ENCODE results near the gene ATP10B.
"Not testable (repeated sequence)": the region's sequence is repeated elsewhere in the genome, so short reads cannot be mapped to it uniquely, and the experiment has no call there.

Gene ATP10B, protein sequence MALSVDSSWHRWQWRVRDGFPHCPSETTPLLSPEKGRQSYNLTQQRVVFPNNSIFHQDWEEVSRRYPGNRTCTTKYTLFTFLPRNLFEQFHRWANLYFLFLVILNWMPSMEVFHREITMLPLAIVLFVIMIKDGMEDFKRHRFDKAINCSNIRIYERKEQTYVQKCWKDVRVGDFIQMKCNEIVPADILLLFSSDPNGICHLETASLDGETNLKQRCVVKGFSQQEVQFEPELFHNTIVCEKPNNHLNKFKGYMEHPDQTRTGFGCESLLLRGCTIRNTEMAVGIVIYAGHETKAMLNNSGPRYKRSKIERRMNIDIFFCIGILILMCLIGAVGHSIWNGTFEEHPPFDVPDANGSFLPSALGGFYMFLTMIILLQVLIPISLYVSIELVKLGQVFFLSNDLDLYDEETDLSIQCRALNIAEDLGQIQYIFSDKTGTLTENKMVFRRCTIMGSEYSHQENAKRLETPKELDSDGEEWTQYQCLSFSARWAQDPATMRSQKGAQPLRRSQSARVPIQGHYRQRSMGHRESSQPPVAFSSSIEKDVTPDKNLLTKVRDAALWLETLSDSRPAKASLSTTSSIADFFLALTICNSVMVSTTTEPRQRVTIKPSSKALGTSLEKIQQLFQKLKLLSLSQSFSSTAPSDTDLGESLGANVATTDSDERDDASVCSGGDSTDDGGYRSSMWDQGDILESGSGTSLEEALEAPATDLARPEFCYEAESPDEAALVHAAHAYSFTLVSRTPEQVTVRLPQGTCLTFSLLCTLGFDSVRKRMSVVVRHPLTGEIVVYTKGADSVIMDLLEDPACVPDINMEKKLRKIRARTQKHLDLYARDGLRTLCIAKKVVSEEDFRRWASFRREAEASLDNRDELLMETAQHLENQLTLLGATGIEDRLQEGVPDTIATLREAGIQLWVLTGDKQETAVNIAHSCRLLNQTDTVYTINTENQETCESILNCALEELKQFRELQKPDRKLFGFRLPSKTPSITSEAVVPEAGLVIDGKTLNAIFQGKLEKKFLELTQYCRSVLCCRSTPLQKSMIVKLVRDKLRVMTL (N-terminal part only)

DNA sequence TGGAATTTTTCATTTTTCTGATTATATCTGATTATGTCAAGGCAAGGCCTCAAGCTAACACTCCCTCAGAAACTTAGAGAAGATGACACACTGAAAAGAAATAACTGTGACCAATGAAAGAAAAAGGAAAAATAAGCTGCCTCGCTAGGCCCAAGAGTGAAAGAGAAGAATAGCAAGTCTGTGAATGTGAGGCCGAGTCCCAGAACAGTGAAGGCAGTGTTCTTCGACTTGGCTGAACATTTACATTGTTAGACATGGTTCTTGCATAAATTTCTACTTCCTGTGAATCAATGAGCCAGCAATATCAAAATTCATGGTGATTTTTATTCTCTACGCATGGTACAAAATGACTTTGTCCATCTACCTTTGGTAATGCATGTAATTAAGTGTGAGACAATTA is at the start of gene ATP10B:
Gene ATP10B (minus strand): TSS at position 163 of the 400 bp plus-strand sequence. CDS start 164,137 bp downstream, outside the sequence.
- no peak for FAIRE-seq
- no peak for DNase-seq (ENCODE audit: low spot score)

DNA sequence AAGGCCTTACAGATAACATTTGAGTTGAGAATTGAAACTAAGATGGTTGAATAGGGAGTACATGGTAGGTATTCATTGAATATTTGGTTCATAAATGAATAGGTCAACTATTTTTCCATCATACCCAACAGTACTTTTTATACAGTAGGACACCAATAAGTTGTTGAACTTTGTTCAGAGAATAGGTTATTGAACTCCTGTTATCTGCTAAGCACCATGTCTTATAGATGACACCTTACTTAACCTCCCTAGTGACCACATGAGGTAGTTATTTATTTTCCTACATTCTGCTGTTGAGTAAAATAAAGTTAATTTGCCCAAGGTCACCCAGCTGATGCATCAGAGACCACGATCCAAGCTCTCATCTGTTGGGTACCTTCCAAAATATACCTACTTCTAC is 49.6 kb upstream of the ATP10B start:
- DNase-seq (ENCODE audit: low spot score) = no peak
- no peak for FAIRE-seq

DNA sequence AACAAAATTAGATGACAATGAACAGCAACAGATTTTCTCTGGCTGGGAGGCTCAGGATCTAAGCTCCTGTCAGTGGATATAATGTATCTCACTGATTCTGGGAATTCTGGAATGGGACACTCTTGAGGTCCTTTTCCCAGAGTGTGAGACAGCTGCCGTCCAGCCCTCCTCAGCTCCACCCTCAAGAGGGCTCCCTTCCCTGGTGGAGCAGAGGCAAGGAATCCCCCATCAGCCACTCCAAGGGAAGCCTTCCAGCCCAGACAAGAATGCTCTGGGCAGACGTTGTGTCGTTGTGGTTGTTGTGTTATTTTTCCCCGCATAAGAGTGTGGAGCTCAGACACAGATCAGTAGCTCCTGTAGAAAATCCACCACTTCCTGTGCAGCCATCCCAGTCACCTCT is 47.7 kb upstream of the ATP10B start:
- no peak for DNase-seq (ENCODE audit: low spot score)
- FAIRE-seq = no peak

DNA sequence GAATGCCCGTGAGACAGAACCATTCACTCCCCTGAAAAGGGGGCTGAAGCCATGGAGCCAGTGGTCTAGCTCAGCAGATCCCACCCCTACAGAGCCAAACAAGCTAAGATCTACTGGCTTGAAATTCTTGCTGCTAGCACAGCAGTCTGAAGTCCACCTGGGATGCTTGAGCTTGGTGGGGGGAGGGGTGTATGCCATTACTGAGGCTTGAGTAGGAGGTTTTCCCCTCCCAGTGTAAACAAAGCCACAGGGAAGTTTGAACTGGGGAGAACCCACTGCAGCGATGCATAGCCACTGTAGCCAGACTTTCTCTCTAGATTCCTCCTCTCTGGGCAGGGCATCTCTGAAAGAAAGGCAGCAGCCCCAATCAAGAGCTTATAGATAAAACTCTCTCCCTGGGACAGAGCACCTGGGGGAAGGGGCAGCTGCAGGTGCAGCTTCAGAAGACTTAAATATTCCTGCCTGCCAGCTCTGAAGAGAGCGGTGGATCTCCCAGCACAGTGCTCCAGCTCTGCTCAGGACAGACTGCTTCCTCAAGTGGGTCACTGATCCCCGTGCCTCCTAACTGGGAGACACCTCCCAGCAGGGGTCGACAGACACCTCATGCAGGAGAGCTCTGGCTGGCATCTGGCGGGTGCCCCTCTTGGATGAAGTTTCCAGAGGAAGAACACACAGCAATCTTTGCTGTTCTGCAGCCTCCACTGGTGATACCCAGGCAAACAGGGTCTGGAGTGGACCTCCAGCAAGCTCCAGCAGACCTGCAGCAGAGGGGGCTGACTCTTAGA is 41.4 kb upstream of the ATP10B start:
- DNase-seq (ENCODE audit: low spot score); FAIRE-seq: not testable (repeated sequence)

DNA sequence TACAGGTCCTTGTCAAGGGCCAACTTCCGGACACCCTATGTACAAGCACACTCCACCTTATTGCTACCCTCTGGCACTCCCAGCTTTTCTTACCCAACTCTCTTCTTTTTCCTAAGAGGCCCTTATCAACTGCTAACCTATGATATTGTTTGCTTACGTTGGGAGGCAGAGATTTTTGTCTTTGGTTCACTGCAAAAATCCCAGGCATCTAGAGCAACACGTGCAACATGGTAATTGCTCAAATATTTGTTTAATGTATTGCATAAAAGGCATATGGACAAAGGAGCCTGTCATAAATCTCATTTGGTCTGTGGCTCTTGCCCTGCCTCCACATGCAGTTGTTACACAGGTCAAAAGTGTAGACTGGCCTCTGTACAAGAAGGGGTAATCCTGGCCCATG is 35.8 kb upstream of the ATP10B start:
- DNase-seq (ENCODE audit: low spot score) (no peak), FAIRE-seq (no peak)

DNA sequence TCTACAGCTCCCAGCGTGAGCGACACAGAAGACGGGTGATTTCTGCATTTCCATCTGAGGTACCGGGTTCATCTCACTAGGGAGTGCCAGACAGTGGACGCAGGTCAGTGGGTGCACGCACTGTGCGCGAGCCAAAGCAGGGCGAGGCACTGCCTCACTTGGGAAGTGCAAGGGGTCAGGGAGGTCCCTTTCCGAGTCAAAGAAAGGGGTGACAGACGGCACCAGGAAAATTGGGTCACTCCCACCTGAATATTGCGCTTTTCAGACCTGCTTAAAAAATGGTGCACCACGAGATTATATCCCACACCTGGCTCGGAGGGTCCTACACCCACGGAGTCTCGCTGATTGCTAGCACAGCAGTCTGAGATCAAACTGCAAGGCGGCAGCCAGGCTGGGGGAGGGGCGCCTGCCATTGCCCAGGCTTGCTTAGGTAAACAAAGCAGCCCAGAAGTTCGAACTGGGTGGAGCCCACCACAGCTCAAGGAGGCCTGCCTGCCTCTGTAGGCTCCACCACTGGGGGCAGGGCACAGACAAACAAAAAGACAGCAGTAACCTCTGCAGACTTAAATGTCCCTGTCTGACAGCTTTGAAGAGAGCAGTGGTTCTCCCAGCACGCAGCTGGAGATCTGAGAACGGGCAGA is 21.7 kb upstream of the ATP10B start:
- DNase-seq (ENCODE audit: low spot score); FAIRE-seq: not testable (repeated sequence)

DNA sequence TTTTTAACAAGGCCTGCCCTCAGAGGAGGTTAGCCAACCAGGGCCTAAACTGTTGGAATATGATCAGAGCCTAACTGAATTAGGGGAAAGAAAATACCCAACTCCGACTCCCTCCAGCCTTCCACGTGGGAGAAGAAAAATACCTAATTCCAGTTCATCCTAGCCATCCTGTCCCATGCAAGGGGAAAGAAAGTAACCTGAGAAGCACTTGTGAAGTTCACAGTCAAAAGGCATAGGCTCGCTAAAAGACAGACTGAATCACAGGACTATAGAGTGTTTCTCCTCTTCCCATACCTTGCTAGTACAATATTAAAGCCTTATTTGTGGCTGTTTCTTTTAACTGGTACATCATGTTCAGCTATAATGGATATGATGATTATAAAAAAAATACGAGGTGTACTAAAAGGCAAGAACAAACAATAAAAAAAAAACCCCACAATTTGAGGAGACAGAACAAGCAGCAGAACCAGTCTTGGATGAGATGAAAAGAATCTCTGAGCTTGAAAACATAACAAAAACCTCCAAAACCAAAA is 18.0 kb upstream of the ATP10B start:
- DNase-seq (ENCODE audit: low spot score) (no peak), FAIRE-seq (no peak)

DNA sequence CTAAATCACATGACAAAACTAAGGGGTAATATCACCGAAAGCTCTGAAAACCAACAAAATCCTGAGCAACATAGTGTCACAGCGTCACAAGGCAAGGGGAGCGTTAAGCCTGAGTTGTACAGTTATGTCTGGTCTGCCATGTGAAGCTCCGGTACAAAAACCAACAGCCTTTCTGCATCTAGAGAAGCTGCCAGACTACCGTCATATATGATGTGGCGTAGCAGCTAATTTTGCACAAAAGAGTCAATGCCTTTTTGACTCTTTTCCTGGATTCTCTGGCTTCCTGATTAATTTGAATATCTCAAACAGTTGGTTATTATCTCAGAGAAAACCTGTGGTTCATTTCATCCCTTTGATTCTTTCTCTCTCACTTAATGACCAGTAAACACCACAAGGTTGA is 16.0 kb upstream of the ATP10B start:
- no peak for FAIRE-seq
- DNase-seq (ENCODE audit: low spot score) = no peak

DNA sequence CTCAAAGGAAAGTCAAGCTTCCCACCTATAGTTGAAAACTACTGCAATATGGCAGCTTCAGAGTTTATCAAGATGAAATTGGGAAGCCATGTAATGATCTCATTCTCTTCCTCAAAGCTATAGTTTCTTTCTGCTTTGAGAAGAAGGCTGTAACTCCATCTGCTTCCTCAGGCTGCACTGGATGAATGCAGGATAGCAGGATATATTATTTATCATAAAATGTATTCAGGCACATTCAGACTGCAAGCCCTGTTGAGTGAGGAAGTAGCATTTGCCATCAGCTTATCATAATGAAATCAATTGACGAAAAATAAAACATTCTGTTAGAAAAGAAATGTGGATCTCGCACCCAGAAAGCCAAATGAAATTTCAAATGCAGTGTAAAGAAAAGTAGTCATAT is 560 bp downstream of the ATP10B start:
- no peak for DNase-seq (ENCODE audit: low spot score)

DNA sequence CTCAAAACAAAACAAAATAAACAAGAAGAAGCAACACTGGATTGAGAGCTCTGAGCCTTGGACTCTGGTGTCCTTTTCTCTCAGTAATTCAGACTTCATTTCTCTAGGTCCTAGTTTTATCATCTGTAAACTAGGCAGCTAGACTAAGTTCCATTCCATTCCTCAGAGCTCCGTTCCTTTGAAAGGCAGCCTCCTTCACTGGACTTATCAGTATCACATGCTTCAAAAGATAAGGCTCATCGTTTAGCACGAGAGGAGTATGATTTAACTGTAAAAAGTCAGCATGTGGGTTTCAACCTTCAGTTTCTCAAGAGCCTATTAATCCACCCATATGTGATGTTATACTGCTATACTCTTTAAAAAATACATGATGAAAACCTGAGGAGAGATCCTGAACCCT is 1.6 kb downstream of the ATP10B start:
- DNase-seq (ENCODE audit: low spot score) = no peak
- no peak for FAIRE-seq

More for the DNA sequence above, 560 bp downstream of the ATP10B start:
- FAIRE-seq = no peak

DNA sequence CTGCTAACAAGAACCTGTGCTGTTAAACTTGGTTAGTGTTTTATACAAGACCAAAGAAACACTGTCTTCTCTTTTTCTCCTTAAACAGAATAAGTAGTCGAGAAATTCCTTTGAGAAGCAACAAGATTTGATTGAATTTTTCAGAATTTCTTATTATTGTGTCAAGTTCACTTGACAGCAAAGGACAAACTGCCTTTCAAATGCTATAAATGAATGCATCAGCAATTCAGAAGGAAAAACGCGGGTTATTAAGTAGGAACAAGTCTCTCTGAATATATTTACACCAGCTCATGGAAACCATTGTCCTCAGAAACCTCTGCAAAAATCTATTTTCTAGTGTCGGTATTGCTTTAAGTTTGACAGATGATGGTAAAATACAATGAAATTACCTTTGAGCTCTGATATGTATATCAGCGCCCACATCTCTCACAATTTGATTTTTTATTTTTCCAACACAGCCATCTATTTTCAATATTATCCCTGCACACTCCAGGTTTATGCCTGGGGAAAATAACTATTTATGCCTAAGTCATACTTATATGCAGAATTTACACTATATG is 4.4 kb downstream of the ATP10B start:
- FAIRE-seq = no peak
- no peak for DNase-seq (ENCODE audit: low spot score)

DNA sequence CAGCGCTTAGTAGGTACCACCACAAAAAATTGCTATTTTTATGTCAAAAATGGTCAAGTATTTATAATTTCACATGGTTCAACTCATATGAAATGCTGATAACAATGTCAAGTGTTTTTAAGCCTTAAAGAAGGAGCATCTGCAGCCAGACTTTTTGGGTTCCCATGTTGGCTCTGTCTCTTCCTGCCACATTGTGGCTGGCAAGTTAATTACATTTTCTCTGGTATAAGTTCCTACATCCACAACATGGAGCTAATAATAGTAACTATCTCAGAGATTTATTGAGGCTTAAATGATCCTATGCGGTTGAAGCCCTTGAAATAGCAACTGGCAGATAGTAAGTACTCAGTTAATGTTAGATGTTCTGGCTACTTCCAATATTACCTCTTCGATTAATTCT is 5.4 kb downstream of the ATP10B start:
- FAIRE-seq (no peak), DNase-seq (ENCODE audit: low spot score) (no peak)

DNA sequence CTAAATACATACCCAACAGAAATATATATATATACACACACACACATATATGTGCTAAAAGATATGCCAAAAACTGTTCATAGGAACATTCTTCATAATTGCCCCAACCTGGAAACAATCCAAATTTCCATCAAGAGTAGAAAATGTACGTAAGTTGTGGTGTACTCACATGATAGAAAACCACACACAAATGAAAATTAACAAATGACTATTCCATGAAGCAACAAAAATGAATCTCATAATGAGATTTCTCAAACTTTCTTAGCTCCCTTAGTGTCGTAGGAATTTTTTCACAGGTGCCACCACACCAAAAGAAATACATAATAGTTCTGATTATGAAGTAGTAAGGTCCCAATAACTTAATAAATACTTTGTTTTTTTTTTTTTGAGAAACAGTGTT is 7.8 kb downstream of the ATP10B start:
- no peak for DNase-seq (ENCODE audit: low spot score)
- no peak for FAIRE-seq

DNA sequence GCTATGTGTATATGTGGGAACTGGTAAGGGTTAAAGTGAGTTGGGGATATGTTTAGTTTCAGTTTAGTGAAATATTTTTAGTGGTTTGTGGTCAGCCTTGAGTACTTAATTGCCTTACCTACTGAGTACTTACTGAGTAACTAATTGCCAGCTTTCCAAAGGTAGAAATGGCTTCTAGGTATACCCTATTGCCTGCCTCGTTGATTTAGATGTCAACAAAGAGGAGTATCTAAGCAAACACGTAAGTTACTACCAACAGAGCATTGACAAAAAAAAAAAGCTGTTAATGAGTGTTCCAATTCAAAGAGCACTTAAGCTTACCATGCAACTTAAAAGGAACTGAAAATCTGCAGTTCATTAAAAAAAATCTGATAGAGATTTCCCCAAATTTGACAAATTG is 8.8 kb downstream of the ATP10B start:
- DNase-seq (ENCODE audit: low spot score) = no peak
- FAIRE-seq = no peak

DNA sequence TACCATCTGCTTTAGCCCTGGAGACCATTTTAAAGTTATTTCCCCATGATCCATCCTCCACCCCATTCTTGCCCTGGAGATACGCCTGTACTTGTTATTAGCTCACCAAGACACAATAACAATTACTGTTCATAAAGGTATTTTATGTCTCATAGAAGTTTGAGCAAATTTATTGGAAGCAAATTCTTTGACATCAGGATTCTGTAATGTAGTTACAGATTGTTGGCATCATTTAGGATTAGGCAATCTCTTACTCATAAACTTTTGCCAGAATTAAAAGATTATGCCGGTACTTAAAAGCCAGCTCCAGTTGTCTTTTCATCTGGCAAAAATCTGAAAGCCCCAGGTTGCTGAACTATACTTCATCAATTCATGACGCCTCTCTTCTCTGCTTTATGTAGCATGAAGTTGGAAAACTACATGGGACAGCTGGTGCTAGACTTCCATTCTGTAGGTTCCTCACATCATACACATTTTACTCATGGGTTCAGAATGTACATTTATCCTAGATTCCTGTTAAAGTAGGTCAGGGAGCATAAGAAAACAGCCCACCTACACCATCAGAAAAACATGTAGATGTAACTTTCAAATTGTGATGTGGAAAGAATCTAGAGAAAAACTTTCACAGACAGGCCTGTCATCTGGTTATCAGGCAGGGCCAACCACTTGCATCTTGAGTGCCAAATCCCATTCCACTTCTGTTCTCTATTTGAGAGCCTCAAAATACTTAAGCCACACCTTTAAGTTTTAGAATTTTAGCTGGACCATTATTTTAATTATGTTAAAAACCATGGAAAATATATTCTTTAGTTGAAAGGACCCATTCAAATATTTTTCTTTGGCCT is 14.0 kb downstream of the ATP10B start:
- FAIRE-seq (no peak), DNase-seq (ENCODE audit: low spot score) (no peak)

DNA sequence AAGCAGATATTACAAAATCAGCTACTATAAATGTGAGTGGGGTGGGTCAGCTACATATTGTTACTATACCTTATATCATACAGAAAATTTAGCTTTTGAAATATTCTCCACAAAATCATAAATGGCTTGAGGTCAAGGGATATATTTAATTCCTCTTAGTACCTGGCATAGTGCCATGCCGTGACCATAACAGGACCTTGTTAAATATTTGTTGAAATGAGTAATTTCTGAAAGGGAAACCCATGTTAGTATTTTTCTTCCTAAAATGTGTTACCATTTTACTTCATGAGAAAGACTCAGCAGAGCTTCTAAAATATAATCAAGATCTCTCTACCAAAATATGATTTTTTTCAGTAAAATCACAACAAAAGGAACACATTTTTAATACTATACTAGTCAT is 14.8 kb downstream of the ATP10B start:
- DNase-seq (ENCODE audit: low spot score) (no peak), FAIRE-seq (no peak)

DNA sequence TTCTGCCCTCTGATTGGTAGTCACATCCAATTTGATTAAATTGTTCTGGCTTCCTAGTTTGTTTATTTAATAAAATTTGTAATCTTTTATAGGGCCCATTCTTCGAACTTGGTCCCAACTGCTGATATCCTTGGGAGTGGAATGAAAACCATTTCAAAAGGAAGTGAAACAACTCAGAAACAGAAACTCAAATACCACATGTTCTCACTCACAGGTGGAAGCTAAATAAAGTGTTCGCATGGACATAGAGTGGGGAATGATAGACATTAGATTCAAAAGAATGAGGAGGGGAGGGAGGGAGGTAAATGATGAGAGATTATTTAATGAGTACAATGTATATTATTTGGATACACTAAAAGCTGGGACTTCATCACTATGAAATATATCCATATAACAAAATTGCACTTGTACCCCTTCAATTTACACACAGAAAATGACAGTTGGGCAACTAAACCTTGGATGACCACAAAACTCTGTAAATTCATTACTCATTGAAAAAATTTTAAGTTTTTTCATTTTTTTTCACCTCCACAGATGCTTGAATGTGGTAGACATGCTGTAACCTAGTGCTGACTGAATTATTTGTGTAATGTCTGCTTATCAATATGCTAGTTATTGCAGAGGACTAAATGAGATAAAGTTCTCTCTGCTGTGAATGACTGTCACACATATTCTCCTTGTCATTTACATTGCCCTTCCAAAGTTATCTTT is 16.0 kb downstream of the ATP10B start:
- FAIRE-seq (no peak), DNase-seq (ENCODE audit: low spot score) (no peak)

DNA sequence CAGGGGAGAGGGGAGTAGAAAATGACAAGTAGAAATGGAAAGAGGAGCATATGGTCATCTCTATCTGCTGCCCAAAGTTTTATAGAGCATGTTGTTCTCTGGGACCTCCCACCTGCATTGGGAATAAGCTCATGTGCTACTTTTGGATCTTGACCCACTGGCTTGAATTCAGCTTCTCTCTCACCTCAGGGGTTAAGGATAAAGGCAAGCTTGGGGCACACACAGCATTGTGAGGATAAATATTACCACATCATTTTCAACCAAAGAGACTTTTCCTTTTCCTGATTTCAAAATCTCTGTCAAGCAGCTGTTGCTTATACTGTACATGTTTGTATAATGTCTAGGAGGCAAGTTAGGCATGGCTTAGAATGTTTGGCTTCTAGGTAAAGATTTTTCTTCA is 16.6 kb downstream of the ATP10B start:
- FAIRE-seq = no peak
- no peak for DNase-seq (ENCODE audit: low spot score)

DNA sequence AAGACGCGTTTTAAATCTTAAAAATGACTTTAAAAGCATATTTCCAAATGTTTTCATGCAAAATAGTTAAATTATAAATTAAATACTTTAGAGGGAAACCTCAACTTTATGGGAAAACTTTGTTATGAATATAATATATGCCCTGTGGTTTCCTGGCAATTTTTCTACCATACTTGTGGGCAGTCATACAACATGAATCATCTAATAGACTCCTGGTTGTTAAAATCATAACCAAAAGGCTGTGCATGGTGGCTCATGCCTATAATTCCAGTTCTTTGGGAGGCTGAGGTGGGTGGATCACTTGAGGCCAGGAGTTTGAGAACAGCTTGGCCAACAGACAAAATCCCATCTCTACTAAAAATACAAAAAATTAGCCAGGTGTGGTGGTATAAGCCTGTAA is 18.2 kb downstream of the ATP10B start:
- FAIRE-seq (no peak), DNase-seq (ENCODE audit: low spot score) (no peak)

Data from urothelium cell line (cell line).